H9 (cell line): ENCODE measurements around the gene HMGN4. TPM values are rescaled to one million over a fixed set of nuclear protein-coding genes. Genes with fewer than 3 reads are reported as not detected.
"Not testable (repeated sequence)": the region's sequence is repeated elsewhere in the genome, so short reads cannot be mapped to it uniquely, and the experiment has no call there.

Experiments
- DNase-seq: peaks from one replicate; pipeline ENCODE4 v3.0.0-alpha.2; 2017
- H2AFZ ChIP-seq: one replicate; pipeline ENCODE4 v1.6.1; 2013; ENCODE audit warnings: mild to moderate bottlenecking, low read length, control low read depth, moderate library complexity
- H2AK5ac ChIP-seq: 2 replicates; pipeline ENCODE4 v1.6.1; 2013; ENCODE audit warnings: low read length, control low read depth, mixed read lengths; ENCODE audit not compliant: insufficient read length
- H2BK120ac ChIP-seq: one replicate; pipeline ENCODE4 v1.6.1; 2013; ENCODE audit warnings: low read depth, mild to moderate bottlenecking, low read length, control low read depth, inconsistent platforms; ENCODE audit not compliant: poor library complexity, severe bottlenecking
- H2BK12ac ChIP-seq: 2 replicates; pipeline ENCODE4 v1.6.1; 2013; ENCODE audit warnings: low read length, control low read depth, mixed read lengths, low read depth; ENCODE audit not compliant: insufficient read length
- H2BK15ac ChIP-seq: 2 replicates; pipeline ENCODE4 v1.6.1; 2013; ENCODE audit warnings: low read depth, low read length, control low read depth
- H2BK20ac ChIP-seq: one replicate; pipeline ENCODE4 v1.6.1; 2013; ENCODE audit warnings: low read depth, mild to moderate bottlenecking, low read length, control low read depth, inconsistent platforms; ENCODE audit not compliant: poor library complexity, severe bottlenecking
- H2BK5ac ChIP-seq: 2 replicates; pipeline ENCODE4 v1.6.1; 2013; ENCODE audit warnings: low read length, control low read depth, mixed read lengths; ENCODE audit not compliant: insufficient read length
- H3K14ac ChIP-seq: 2 replicates; pipeline ENCODE4 v1.6.1; 2013; ENCODE audit warnings: low read length, control low read depth; ENCODE audit not compliant: insufficient read depth
- H3K18ac ChIP-seq: 2 replicates; pipeline ENCODE4 v1.6.1; 2013; ENCODE audit warnings: low read depth, mild to moderate bottlenecking, mixed read lengths, low read length, control low read depth; ENCODE audit not compliant: insufficient read length
- H3K23ac ChIP-seq: 2 replicates; pipeline ENCODE4 v1.6.1; 2013; ENCODE audit warnings: low read length, control low read depth, mixed read lengths, low read depth; ENCODE audit not compliant: insufficient read length
- H3K23me2 ChIP-seq: 2 replicates; pipeline ENCODE4 v1.6.1; 2013; ENCODE audit warnings: low read depth, mild to moderate bottlenecking, mixed read lengths, low read length, control low read depth; ENCODE audit not compliant: insufficient read length, poor library complexity, severe bottlenecking
- H3K27ac ChIP-seq: 2 replicates; pipeline ENCODE4 v1.5.1; 2013; ENCODE audit warnings: low read length, control low read depth, mixed read lengths, low read depth; ENCODE audit not compliant: insufficient read length
- H3K27me3 ChIP-seq: 2 replicates; pipeline ENCODE4 v1.6.1; 2013; ENCODE audit warnings: low read length, control low read depth, inconsistent platforms; ENCODE audit not compliant: insufficient read depth
- H3K4ac ChIP-seq: 2 replicates; pipeline ENCODE4 v1.6.1; 2013; ENCODE audit warnings: low read depth, mild to moderate bottlenecking, control low read depth, inconsistent platforms, low read length, moderate library complexity
- H3K4me1 ChIP-seq: 2 replicates; pipeline ENCODE4 v1.6.1; 2013; ENCODE audit warnings: low read length, control low read depth, inconsistent platforms; ENCODE audit not compliant: insufficient read depth
- H3K4me2 ChIP-seq: 2 replicates; pipeline ENCODE4 v1.6.1; 2013; ENCODE audit warnings: low read length, control low read depth, mixed read lengths; ENCODE audit not compliant: insufficient read length, insufficient read depth
- H3K56ac ChIP-seq: 2 replicates; pipeline ENCODE4 v1.6.1; 2013; ENCODE audit warnings: low read depth, mild to moderate bottlenecking, mixed read lengths, low read length, control low read depth; ENCODE audit not compliant: insufficient read length
- H3K79me1 ChIP-seq: 2 replicates; pipeline ENCODE4 v1.6.1; 2013; ENCODE audit warnings: low read depth, mild to moderate bottlenecking, moderate library complexity, low read length, control low read depth, inconsistent platforms; ENCODE audit not compliant: insufficient read depth, poor library complexity, severe bottlenecking
- H3K79me2 ChIP-seq: 2 replicates; pipeline ENCODE4 v1.6.1; 2013; ENCODE audit warnings: low read length, control low read depth, inconsistent platforms; ENCODE audit not compliant: insufficient read depth
- H3K9ac ChIP-seq: 2 replicates; pipeline ENCODE4 v1.6.1; 2013; ENCODE audit warnings: low read length, control low read depth, mixed read lengths; ENCODE audit not compliant: insufficient read length; ENCODE audit errors: extremely low read depth
- H3K9me3 ChIP-seq: one replicate; pipeline ENCODE4 v1.6.1; 2013; ENCODE audit warnings: low read depth, low read length, inconsistent platforms; ENCODE audit not compliant: control insufficient read depth
- H3T11ph ChIP-seq: one replicate; pipeline ENCODE4 v1.6.1; 2013; ENCODE audit warnings: mild to moderate bottlenecking, low read length, control low read depth, inconsistent platforms
- H4K20me1 ChIP-seq: one replicate; pipeline ENCODE4 v1.6.1; 2013; ENCODE audit not compliant: control insufficient read depth, insufficient read length, insufficient read depth
- H4K5ac ChIP-seq: 2 replicates; pipeline ENCODE4 v1.6.1; 2013; ENCODE audit warnings: low read depth, mild to moderate bottlenecking, mixed read lengths, low read length, control low read depth; ENCODE audit not compliant: insufficient read length
- H4K8ac ChIP-seq: replicated peaks from 2 replicates; pipeline ENCODE4 v1.6.1; 2013; ENCODE audit warnings: low read length, control low read depth, mixed read lengths, low read depth; ENCODE audit not compliant: insufficient read length
- H4K91ac ChIP-seq: 2 replicates; pipeline ENCODE4 v1.6.1; 2013; ENCODE audit warnings: low read depth, mild to moderate bottlenecking, moderate library complexity, mixed read lengths, low read length, control low read depth; ENCODE audit not compliant: insufficient read length
- H3K27ac Mint-ChIP-seq, 3 experiments: 2 replicates in 2 of 3; 3 replicates in 1 of 3; pipeline ENCODE4 v1.8.0; 2020 to 2021; ENCODE audit warnings: mixed read lengths in 3 of 3, mild to moderate bottlenecking in 1 of 3, moderate library complexity in 1 of 3
- H3K27me3 Mint-ChIP-seq: 2 replicates; pipeline ENCODE4 v1.8.0; 2021; ENCODE audit warnings: low read depth, mild to moderate bottlenecking, moderate library complexity, mixed read lengths
- H3K36me3 Mint-ChIP-seq, 3 experiments: 2 replicates in 2 of 3; 3 replicates in 1 of 3; pipeline ENCODE4 v1.8.0; 2020 to 2021; ENCODE audit warnings: low read depth in 3 of 3, mixed read lengths in 3 of 3; ENCODE audit not compliant: insufficient read depth in 1 of 3
- H3K4me1 Mint-ChIP-seq, 2 experiments: 2 replicates each; pipeline ENCODE4 v1.8.0; 2020; ENCODE audit warnings: mixed read lengths in 2 of 2
- H3K4me3 Mint-ChIP-seq, 2 experiments: 2 replicates in 1 of 2; 3 replicates in 1 of 2; pipeline ENCODE4 v1.8.0; 2020 to 2021; ENCODE audit warnings: mild to moderate bottlenecking in 2 of 2, mixed read lengths in 2 of 2, moderate library complexity in 1 of 2
- H3K9me3 Mint-ChIP-seq, 2 experiments: 2 replicates in 1 of 2; 3 replicates in 1 of 2; pipeline ENCODE4 v1.8.0; 2020; ENCODE audit warnings: mild to moderate bottlenecking in 2 of 2, mixed read lengths in 2 of 2, moderate library complexity in 1 of 2
- CTCF ChIP-seq: fragments of 200-600 bp; sonication (generic); conservative IDR thresholded peaks from 3 replicates; pipeline ENCODE4 v1.8.0; 2021; ENCODE audit warnings: antibody characterized with exemption, mild to moderate bottlenecking
- WGBS: extraction: QIAGEN DNeasy Blood & Tissue Kit; methylation state at CpG from one replicate; pipeline ENCODE4 v1.1.7; 2013; ENCODE audit warnings: missing lambda C conversion rate, low lambda C conversion rate, mixed read lengths; ENCODE audit not compliant: insufficient read length; ENCODE audit errors: extremely low coverage; 5-methylcytosine and 5-hydroxymethylcytosine counted together
- total RNA-seq: library from RNA; stranded (reverse); gene quantifications from 2 replicates; pipeline ENCODE4 v1.2.1, GENCODE V29; 2021

HMGN4 gene
- total RNA-seq, 1 experiment from 2014 or later, result 50.4 TPM

GRCh38 chr6:26521600-26522391, 16.4 kb upstream of the HMGN4 start:
- Histone ChIP-seq H2BK5ac (no peak overlapping the region), H2BK12ac (no peak overlapping the region), H3K27me3 (no peaks in the 10 kb centered on the region), H3K23ac (no peak overlapping the region), H3K27ac (no peak overlapping the region), H3K18ac (peak overlapping the region; percentile 91), H3K14ac (peak overlapping the region; percentile 99), H3T11ph (no peak overlapping the region), H3K4ac (no peak overlapping the region; the same call in 1 of the 2 replicates), H3K79me1 (no peaks in the 10 kb centered on the region), H3K79me2 (no peaks in the 10 kb centered on the region), H2BK20ac (no peak overlapping the region), H2AFZ (no peak overlapping the region), H4K91ac (no peak overlapping the region), H4K20me1 (no peaks in the 10 kb centered on the region), H2AK5ac (no peak overlapping the region), H2BK120ac (peak overlapping the region; percentile 8), H3K9ac (peak overlapping the region; percentile 79), H3K9me3 (no peaks in the 10 kb centered on the region), H4K8ac (no peak overlapping the region), H3K23me2 (peaks cover 5% of the 10 kb centered on the region), H4K5ac (no peak overlapping the region), H3K4me2 (peak overlapping the region; percentile 57), H2BK15ac (no peak overlapping the region), H3K4me1 (no peaks in the 10 kb centered on the region), H3K56ac (no peak overlapping the region)
- H3K27ac Mint-ChIP-seq, result peak overlapping the region; percentile 14 to 95 (median 84); a peak in 6 of 7 replicates
- no peaks in the 10 kb centered on the region; a peak in 1 of 5 replicates for H3K9me3 Mint-ChIP-seq
- peaks cover 25 to 29% of the 10 kb centered on the region in 2 experiments for H3K4me1 Mint-ChIP-seq
- WGBS, result no CpG with 5 or more reads among the region's 74 CpGs
- peak; percentile 64 for TF ChIP-seq CTCF
- H3K36me3 Mint-ChIP-seq, result no peaks in the 10 kb centered on the region; a peak in 1 of 7 replicates
- peaks cover 2% of the 10 kb centered on the region; the same call in 1 of the 2 replicates for H3K27me3 Mint-ChIP-seq
- H3K4me3 Mint-ChIP-seq, result peak overlapping the region; percentile 85 to 91
- DNase-seq, result peak; percentile 87

GRCh38 chr6:26522486-26523228, 15.5 kb upstream of the HMGN4 start:
- Histone ChIP-seq H3K4me2 (peak overlapping the region; percentile 57), H3K9ac (peak overlapping the region; percentile 79)
- H3T11ph ChIP-seq, H3K36me3 Mint-ChIP-seq, H3K4ac ChIP-seq, H3K23ac ChIP-seq, H2BK12ac ChIP-seq, H3K9me3 ChIP-seq, H2BK5ac ChIP-seq, H4K20me1 ChIP-seq, H2AK5ac ChIP-seq, H3K18ac ChIP-seq, H3K14ac ChIP-seq, H3K27ac ChIP-seq, H3K27me3 ChIP-seq, DNase-seq, H2BK120ac ChIP-seq, H3K27me3 Mint-ChIP-seq, H3K4me1 ChIP-seq, H3K79me2 ChIP-seq, H2BK15ac ChIP-seq, H3K56ac ChIP-seq, H4K8ac ChIP-seq, H3K79me1 ChIP-seq, H2BK20ac ChIP-seq, H2AFZ ChIP-seq, H4K91ac ChIP-seq, H4K5ac ChIP-seq, H3K23me2 ChIP-seq, H3K9me3 Mint-ChIP-seq: not testable (repeated sequence)
- no CpG with 5 or more reads among the region's 11 CpGs for WGBS
- H3K4me3 Mint-ChIP-seq, result peak overlapping the region; percentile 85 to 91
- peaks cover 30 to 33% of the 10 kb centered on the region in 2 experiments for H3K4me1 Mint-ChIP-seq
- peak overlapping the region in 2 of 3 experiments; percentile 55 to 93; a peak in 5 of 7 replicates for H3K27ac Mint-ChIP-seq
